GM12878 (cell line): ENCODE data around the gene AKR1C1.
"Not testable (repeated sequence)": the region's sequence is repeated elsewhere in the genome, so short reads cannot be mapped to it uniquely, and the experiment has no call there.

ENCODE experiments used
- ATF2 ChIP-seq: IDR thresholded peaks from 2 replicates; pipeline ENCODE4 v1.6.1; 2012; ENCODE audit warnings: low read length, inconsistent platforms
- BCL11A ChIP-seq: IDR thresholded peaks from 2 replicates; pipeline ENCODE4 v1.6.1; 2011; ENCODE audit warnings: low read depth, low read length
- CTCF ChIP-seq, 3 experiments: IDR thresholded peaks in 2 of 3; conservative IDR thresholded peaks in 1 of 3; 2 replicates each; pipeline ENCODE4 v1.5.1; 2011; ENCODE audit warnings: low read depth in 3 of 3, low read length in 3 of 3, mild to moderate bottlenecking in 3 of 3, control low read depth in 2 of 3, moderate library complexity in 2 of 3, inconsistent platforms in 1 of 3, mixed read lengths in 1 of 3; ENCODE audit not compliant: control insufficient read depth in 2 of 3, insufficient read depth in 1 of 3; ENCODE audit errors: extremely low read depth in 1 of 3
- EZH2 ChIP-seq: IDR thresholded peaks from 2 replicates; pipeline ENCODE4 v1.6.1; 2012; ENCODE audit warnings: low read depth, mild to moderate bottlenecking, control low read depth, inconsistent platforms, low read length, borderline replicate concordance; ENCODE audit not compliant: control insufficient read depth
- MAX ChIP-seq: IDR thresholded peaks from 2 replicates; pipeline ENCODE4 v1.6.1; 2012; ENCODE audit warnings: low read depth, low read length, improper control_type of control experiment
- MTA2 ChIP-seq: fragments of 450-650 bp; IDR thresholded peaks from 2 replicates; pipeline ENCODE4 v1.6.1; 2016; ENCODE audit warnings: low read depth, mild to moderate bottlenecking, moderate library complexity
- NFYB ChIP-seq: IDR thresholded peaks from 2 replicates; pipeline ENCODE4 v1.6.1; 2011; ENCODE audit warnings: low read depth, mild to moderate bottlenecking, low read length, improper control_type of control experiment, moderate library complexity; ENCODE audit not compliant: insufficient read depth
- PKNOX1 ChIP-seq: fragments of 450-650 bp; IDR thresholded peaks from 2 replicates; pipeline ENCODE4 v1.6.1; 2016; ENCODE audit warnings: mild to moderate bottlenecking
- POLR2AphosphoS5 ChIP-seq: IDR thresholded peaks from 2 replicates; pipeline ENCODE4 v1.6.1; 2011; ENCODE audit warnings: mild to moderate bottlenecking, low read length, inconsistent platforms
- TAF1 ChIP-seq: IDR thresholded peaks from 2 replicates; pipeline ENCODE4 v1.6.1; 2011; ENCODE audit warnings: mild to moderate bottlenecking, low read depth, low read length, borderline replicate concordance
- ZBTB33 ChIP-seq: fragments of 450-650 bp; IDR thresholded peaks from 2 replicates; pipeline ENCODE4 v1.6.1; 2017; ENCODE audit warnings: mild to moderate bottlenecking

GRCh38 chr10:4961558-4961957 is 1.7 kb upstream of the AKR1C1 start:
- not testable (repeated sequence) for TF ChIP-seq POLR2AphosphoS5; EZH2; NFYB; ATF2; CTCF (IDR thresholded peaks at IDR 0.05 in 2 of 3, conservative IDR thresholded peaks at IDR 0.05 in 1 of 3; ENCODE audit: control insufficient read depth in 2 of 3, extremely low read depth in 1 of 3, insufficient read depth in 1 of 3, low read depth in 3 of 3, low read length in 3 of 3); TAF1; MTA2; PKNOX1; ZBTB33; MAX; BCL11A
